HG03139 (cell line): ENCODE measurements around the gene MRS2.

Experiments
- ATAC-seq: cut with Tn5 transposase; IDR thresholded peaks from one replicate; pipeline ENCODE4 v1.9.1; 2021; ENCODE audit not compliant: unreplicated experiment

Gene MRS2

DNA sequence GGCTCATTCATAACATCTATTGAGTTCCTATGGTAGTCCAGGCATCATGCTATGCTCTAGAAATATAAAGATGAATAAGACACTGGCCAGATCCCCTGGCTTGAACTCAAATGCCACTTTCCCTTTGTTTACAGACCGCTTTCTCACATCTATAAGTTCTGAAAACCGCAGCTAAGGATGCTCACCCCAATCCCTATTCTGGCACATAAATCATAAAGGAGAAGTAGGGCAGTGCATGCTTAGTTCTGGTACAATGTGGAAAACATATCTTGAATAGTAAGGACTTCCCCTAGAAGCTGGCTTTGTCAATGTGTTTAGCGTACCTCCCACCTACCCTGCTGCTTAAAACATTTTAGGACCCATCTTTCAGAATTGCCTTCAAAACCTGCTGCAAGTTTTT, 26.4 kb downstream of the MRS2 start:
- ATAC-seq, result no peak

DNA sequence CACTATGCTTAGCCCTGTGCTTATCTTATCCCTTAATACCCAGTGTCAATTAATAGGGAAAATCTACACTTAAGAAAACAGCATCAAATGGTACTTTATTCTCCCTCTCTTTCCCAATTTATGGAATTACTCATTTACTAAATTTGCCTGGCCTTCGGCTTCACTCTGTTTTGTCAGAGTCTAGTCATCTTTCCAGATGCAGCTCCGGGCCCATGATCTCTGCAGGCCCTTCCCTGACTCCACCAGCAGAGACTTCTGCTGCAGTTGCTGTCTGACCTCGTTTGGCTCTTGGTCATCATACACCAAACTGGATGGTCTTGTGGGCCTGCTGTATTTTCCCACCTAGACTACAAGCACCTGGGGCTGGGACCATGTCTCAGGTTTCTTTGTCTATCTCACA, 27.4 kb downstream of the MRS2 start:
- ATAC-seq, result no peak

DNA sequence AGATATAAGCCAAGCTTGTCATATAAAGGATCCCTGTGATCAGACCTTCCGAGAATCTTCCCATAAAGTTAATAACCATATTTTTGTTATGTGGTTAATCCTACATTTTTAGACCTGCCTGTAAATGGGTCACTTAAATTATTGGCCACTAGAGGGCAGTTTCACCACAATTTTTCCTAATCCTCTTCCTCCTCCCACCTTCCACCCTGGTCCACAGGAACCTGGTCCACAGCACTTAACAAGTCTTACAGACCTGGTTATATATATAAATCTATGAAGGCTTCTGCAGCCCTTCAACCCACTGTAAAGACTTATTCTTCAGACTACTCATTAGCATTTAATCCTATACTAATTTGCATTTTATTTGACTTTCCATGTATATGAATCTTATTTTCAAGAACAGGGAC, 28.3 kb downstream of the MRS2 start:
- no peak for ATAC-seq

DNA sequence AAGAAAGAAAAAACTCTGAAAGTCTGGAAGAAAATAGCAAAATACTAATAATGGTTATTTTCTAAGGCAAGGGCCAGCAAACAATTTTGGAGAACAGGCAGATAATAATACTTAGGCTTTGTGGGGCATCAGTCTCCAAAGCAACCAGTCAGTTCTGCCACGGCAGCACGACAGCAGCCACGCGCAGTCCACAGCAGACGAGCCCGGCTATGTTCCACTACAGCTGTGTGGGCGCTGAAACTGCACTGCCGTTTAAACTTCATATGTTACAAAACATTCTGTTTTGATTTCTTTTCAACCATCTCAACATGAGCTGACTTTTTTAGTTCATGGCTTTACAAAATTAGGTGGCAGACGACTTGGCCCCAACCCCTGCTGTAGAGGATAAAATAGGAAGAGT, 29.9 kb downstream of the MRS2 start:
- ATAC-seq, result no peak

DNA sequence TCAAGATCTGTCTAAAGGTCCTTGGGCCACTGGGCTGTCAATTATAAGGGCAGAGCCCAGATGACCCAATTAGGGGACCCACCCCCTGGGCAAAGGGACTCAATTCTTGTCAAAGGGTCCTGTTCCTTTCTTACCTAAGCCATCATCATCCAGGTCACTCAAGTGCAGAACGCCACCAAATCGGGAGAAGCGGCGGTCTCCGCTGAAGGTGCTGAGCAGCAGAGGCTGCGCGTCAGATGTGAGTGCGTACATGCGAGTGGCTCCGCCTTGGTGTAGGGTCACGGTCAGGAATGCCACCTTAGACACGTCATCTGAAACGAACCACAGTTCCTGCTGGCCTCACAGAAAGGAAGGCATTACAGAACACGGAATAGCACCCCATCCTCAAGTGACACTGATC, 34.2 kb downstream of the MRS2 start:
- ATAC-seq, result no peak

DNA sequence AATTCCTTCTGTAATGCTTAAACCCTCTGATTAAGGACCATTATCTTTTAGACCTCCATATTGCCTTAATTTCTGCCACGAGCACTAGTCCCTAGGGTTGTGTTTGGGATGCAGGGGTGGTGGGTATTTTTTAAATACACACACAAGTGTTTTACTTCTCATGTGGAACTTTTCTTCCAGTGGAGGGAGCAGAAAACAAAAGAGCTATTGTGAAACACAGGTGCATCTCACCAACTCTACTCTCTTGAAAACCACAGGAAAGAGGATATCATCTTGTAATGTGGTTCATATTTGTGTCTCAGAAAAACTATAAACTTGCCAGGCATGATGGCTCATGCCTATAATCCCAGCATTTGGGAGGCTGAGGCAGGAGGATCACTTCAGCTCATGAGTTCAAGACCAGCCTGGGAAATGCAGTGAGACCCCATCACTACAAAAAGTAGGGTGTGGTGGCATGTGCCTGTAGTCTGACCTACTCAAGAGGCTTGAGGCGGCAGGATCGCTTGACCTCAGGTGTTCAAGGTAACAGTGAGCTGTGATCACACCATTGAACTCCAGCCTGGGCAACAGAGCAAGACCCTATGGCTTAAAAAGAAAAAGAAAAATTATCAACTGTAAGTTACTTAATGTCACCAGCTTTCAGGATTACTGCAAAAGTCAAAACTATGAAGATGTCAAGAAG, 37.3 kb downstream of the MRS2 start:
- no peak for ATAC-seq

DNA sequence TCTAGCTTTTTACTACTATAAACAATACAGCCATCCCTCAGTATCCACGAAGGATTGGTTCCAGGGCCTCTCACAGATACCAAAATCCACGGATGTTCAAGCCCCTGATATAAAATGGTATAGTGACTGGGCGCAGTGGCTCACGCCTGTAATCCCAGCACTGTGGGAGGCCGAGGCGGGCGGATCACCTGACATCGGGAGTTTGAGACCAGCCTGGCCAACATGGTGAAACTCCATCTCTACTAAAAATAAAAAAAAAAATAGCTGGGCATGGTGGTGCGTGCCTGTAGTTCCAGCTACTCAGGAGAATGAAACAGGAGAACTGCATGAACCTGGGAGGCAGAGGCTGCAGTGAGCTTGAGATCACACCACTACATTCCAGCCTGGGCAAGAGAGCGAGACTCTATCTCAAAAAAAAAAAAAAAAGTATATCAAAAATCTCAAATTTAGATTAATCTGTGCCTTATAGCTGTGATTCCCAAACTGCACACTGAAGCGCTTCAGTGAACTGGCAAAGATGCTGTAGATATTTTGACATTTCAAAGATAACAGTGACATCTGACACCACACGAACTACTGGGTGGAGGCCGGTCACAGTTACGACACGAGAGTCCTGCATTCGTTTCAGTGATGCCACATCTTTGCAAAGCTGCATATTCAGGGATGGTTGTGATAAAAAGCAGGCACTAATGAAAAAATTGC, 38.3 kb downstream of the MRS2 start:
- no peak for ATAC-seq

DNA sequence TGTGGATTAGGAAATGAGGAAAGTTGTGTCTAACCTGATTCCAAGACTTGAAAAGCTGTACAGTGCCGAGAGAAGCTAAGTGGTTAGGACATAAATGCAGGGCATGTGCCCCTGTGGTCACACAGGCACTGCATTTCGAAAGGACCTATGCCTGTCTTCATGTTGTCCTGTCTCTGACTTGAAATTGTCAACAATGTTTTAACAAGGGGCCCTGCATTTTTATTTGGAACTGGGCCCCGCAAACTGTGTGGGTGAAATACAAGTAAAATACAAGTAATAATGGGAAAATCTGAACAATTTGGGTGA, 38.8 kb downstream of the MRS2 start:
- ATAC-seq, result no peak

DNA sequence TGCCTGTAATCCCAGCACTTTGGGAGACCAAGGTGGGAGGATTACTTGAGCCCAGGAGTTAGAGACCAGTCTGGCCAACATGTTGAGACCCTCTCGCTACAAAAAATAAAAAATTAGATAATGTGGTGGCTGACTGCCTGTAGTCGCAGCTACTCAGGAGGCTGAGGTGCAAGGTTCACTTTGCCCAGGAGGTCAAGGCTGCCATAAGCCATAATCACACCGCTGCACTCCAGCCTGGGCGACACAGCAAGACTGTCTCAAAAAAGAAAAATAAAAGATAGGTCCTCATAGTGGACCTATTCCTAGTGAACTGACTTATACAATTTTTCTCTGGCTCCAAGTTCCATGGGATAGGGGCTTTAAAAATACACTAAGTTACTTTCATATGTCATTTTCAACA, 41.9 kb downstream of the MRS2 start:
- ATAC-seq, result no peak

DNA sequence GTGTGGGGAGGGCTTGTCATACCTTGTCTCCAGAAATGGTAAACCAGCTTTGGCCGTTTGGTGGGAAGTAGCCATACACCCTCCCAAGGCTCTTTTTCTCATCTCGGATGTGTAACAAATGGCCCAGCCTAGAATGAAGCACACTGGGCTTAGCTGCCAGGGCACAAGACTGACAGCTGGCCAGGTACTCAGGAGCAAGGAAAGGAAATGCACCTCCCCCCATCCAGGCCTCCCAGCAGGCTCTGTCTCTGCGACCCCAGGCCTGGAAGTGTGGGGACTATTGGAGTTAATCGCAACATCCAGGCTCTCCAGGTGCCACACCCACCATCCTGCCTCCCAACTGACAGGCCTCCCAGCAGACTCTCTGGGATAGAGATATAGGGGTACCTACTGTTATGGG, 43.0 kb downstream of the MRS2 start:
- ATAC-seq, result no peak

DNA sequence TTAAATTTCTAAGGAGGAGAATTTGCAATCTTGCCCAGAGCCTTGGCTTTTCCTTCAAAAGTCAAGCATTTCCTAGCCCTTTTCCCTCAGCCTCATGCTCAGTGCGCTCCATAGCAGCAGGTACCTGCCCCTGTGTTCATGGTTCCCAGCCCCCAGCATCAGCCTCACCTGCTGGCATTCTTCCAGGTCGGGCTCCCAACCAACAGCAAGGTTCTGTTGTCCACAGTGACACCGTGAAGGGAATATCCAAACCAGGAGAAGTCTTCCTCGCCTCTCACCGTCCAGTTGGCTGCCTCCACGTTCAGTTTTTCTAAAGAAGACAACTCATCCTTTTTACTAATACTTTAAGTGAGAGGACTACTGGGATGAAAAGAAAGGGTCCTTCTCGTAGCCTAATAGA, 43.9 kb downstream of the MRS2 start:
- no peak for ATAC-seq

DNA sequence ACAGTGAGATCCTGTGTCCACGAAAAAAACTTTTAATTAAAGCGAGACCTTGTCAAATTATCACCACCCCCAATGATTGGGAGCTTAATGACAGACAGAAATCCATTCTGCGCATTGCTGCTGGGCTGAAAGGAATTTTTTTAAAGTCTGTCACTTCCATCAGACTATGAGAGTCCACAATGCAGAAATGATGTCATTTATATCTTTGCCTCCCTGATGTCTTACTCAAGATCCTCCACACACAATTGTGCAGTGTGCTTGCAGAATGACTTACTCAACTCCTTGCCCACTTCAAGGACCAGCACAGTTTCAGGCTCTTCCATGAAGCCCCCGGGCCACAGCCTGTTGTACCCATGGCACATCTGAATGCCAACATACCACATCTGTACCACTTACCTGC, 45.7 kb downstream of the MRS2 start:
- ATAC-seq, result no peak

DNA sequence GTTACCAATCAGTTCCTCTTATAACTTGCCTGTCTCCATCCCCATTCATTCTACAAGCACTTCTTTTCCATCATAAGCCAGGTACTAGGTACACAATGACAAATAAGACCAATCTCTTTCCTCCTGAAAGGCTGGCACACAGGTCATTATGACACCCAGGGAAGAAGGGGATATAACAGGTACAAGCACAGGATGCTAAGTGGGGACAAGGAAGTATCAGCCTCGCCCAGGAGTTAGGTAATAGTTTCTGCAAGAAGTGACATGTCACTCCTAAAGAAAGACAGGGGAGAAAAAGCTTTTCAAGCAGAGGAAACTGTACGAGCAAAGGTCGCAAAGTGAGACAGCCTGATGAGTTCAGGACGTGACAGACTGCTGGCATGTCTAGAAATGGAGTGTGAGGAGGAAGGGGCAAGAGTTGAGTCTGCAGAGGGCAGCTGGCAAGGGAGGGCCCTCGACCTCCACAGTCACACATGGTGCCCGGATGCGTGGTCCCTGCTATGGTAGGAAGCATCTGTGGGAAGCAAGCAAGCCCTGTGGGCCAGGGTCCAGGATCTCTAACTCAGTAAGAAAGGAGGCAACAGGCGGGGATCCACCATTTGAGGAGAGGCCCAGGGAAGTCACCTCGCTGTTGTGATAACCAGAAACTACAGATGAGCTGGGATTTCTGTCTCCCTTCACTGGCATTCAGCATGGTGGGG, 46.2 kb downstream of the MRS2 start:
- no peak for ATAC-seq

DNA sequence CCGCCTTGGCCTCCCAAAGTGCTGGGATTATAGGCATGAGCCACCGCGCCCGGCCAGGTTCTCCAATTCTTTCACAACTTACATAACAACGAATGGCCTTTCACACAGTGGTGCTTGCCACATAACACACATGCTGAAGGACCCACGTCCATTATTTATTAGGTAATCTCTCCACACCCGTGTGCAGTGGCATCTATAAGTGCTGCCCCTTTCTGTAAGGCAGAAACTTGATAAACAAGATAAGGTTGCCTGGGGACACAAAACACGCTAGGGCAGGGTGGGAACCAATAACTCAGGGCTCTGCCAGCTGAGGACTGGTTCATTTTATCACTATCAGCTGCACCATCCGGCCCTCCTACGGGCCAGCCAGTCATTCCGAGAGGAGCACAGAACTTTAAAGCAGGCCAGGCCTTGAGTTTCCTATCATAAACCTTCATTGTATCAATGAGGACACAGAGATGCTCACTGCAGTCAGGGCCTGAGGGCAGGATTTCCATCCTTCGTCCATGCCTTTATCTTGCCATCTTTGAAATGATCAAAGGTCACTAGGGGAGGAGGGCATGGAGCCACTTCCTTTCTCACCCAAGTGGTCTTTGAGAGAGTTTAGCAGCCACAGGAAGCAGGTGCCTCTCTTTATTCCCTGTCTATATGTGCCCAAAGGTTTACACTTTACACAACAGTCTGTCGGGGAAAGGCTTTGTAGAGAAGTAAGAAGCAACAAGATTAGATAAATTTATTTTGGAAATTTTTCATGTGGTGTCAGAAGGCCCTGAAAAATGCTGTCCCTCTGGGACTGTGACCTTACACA, 49.0 kb downstream of the MRS2 start:
- no peak for ATAC-seq

DNA sequence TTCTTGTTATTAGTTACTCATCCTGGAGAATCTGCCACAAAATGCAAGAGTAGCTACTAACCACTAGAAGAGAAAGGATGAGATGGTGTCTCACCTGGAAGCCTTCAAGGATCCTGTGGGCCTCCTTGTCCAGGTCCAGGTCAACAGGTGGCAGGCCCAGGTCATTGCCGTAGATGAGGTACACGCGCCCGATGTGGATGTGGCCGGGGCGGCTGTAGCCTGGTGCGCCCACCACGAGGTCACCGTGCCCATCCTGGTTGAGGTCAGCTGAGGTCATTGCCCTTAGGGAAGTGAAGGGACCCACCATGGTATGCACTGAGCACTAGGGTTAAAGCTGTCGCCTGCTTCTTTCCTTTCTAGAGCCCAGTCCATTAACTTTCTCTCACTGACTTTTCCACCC, 51.2 kb downstream of the MRS2 start:
- ATAC-seq, result no peak

DNA sequence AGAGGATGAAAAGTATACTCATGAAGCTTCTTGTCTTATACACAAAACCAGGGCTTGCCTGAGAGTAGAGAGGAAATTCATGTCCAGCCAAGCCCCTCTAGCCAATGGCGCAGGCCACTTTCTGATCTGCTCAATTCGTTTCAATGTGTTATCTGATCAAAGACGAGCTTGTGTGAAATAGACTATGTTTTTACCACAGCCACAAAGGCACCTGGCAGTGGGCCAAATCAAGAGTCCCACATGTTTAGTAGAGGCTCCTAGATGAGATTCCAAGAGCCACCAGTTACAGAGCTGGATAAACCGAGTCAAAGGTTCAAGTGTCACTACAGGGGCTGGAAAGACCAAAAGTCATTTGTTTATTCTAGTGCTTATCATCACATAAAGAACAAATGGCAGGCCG, 51.7 kb downstream of the MRS2 start:
- no peak for ATAC-seq

DNA sequence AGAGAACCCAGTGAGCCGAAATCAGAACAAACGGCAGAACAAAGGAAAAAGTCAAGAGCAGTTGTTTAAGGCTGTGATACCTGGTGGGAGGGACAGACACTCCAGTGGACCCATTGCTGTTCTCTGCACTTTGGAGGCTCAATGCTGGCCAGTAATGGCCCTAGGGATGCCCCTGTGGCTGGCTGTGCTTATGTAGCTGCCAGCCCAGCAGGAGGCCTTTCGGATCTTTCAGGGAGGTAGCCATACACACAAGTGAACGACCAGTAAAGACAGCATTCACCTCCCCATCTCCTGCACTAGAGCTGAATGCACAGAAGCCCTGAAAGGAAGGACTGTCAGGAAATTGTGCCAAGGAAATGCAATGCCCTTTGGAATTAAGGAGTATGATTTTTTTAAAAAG, 52.3 kb downstream of the MRS2 start:
- ATAC-seq, result no peak

DNA sequence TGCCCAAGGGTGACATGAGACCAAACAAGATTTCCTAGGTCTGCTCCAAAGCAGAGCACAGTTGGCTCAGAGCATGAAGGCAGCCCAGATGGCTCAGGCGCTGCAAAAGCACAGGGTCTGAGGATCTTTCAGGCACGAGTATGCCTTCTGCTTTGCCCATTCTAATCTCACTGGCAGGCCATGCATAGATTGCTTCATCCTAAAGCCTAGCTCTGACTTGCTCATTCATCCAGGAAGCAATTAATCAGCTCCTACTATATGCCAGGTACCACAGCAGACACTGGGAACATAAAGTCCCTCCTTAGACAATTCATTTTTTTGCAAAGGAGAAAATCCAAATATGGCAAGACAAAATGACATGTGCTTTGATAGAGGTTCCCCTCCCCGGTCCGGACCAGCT, 55.4 kb downstream of the MRS2 start:
- no peak for ATAC-seq

DNA sequence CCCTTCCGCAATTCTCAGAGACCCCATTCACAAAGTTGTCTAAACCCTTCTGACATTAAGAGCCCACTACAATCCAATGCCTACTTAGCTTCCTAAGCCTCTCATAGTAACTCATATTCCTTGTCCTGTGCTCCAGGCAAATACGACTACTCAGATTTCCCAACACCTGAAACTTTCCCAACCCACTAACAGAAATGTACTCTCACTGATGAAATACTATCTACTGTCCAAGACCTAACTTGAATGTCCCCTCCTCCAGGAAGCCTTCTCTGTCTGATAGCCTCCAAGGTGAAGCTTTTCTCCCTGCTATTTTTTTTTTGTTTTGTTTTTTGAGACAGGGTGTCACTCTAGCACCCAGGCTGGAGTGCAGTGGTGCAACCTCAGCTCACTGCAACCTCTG, 56.2 kb downstream of the MRS2 start:
- ATAC-seq, result no peak

DNA sequence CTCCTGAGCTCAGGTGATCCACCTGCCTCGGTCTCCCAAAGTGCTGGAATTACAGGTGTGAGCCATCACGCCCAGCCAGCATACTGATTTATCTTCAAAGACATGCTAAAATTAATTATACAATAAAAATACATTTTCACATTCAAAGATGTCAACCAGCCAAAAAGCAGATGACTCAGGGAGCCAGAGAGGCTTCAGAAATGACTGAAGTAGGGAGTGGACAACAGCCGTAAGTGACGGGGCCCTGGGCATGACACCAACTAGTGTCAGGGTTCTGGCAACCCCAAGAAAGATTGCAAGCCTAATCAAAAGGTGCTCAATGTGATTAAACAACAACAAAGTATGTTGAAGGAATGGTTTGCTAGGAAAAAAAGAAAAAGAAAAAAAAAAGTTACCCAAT, 58.2 kb downstream of the MRS2 start:
- no peak for ATAC-seq

DNA sequence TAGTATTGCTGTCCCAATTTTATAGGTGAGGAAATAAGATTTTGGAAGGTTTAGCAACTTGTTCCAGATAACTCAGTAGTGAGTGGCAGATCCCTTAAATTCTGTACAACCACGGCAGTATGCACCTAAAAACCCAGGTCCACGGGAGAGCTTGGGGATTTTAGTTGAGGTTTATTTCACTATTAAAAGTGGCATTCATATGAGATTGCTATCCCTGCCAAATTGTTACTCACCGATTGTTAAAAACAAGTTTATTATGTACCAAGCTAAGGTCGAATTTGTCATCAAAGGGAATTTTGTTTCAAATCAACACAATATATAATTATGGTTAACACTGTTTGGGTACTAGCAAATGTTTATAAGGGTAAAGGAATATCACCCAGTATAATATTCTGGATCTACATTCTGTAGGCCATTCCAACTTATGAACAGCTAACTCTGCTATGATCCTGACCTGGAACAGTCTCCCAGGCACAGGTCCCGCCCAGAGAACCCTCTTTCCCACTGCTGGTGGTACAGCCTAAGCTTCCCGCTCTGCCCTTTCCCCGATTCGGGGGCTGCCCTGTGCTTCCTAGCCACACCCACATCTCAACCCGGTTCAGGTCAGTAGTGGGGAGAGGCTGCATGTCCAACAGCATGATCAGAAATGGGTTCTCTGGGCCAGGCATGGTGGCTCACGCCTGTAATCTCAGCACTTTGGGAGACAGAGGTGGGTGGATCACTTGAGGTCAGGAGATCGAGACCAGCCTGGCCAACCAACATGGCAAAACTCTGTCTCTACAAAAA, 61.7 kb downstream of the MRS2 start:
- ATAC-seq, result no peak
